Endothelial cell of umbilical vein (primary cell): ENCODE data around the gene PPP1R13B. TPM values are rescaled to one million over a fixed set of nuclear protein-coding genes. Genes with fewer than 3 reads are reported as not detected.

ENCODE experiments used
- BruUV-seq: library from RNA; stranded (reverse); fragments of 400-500 nt; replicated peaks from 2 replicates; lab custom pipeline; 2021; lab: Mats Ljungman, UMichigan
- CTCF ChIA-PET: fragments of 300-600, 350-600 bp; sonication (Branson Sonifier 250); formaldehyde crosslinking; loops from one replicate; lab custom pipeline; 2021; ENCODE audit warnings: antibody characterized with exemption, inconsistent platforms; lab: Charles Lee
- POLR2A ChIA-PET: fragments of 300-600, 350-600 bp; sonication (Branson Sonifier 250); formaldehyde crosslinking; loops from one replicate; lab custom pipeline; 2021; ENCODE audit warnings: antibody characterized with exemption, inconsistent platforms; lab: Charles Lee
- DNase-seq: peaks from one replicate; pipeline ENCODE4 v3.0.0-alpha.2; 2011; ENCODE audit warnings: low read depth, low spot score
- FAIRE-seq: peaks from 2 replicates; lab custom pipeline; 2011; peaks lifted over from hg19 to GRCh38; lab: Jason Lieb, UNC
- H2AFZ ChIP-seq: 2 replicates; pipeline ENCODE4 v1.6.0; 2012; ENCODE audit warnings: low read depth, low read length, control low read depth, inconsistent platforms
- H3K27ac ChIP-seq: 2 replicates; pipeline ENCODE4 v1.5.1; 2011; ENCODE audit warnings: low read depth, mild to moderate bottlenecking, control low read depth, low read length, moderate library complexity; ENCODE audit not compliant: insufficient read depth
- H3K27me3 ChIP-seq, 2 experiments: 2 replicates each; pipeline versions ENCODE4 v1.6.0 to v1.6.1; 2011; ENCODE audit warnings: low read length in 2 of 2, mixed read lengths in 1 of 2; ENCODE audit not compliant: control insufficient read depth in 2 of 2, insufficient read depth in 2 of 2
- H3K36me3 ChIP-seq, 2 experiments: 2 replicates in 1 of 2; 3 replicates in 1 of 2; pipeline ENCODE4 v1.5.1; 2011; ENCODE audit warnings: low read length in 2 of 2, mild to moderate bottlenecking in 1 of 2, moderate library complexity in 1 of 2; ENCODE audit not compliant: control insufficient read depth in 2 of 2, insufficient read depth in 2 of 2; ENCODE audit errors: extremely low read depth in 1 of 2
- H3K4me1 ChIP-seq: 3 replicates; pipeline ENCODE4 v1.5.1; 2011; ENCODE audit warnings: mild to moderate bottlenecking, low read length; ENCODE audit not compliant: control insufficient read depth, insufficient read depth; ENCODE audit errors: extremely low read depth
- H3K4me2 ChIP-seq: 2 replicates; pipeline ENCODE4 v1.6.1; 2011; ENCODE audit warnings: low read length, control low read depth, mixed read lengths; ENCODE audit not compliant: insufficient read depth
- H3K4me3 ChIP-seq, 3 experiments: fragments of 200-600 bp in 1 of 3; sonication (generic), shearing (Covaris generic) in 1 of 3; replicated peaks in 1 of 3; 2 replicates each; pipeline ENCODE4 v1.5.1; 2011 to 2016; ENCODE audit warnings: control low read depth in 3 of 3, low read length in 3 of 3, mild to moderate bottlenecking in 2 of 3, inconsistent platforms in 1 of 3, low read depth in 1 of 3, moderate library complexity in 1 of 3; ENCODE audit not compliant: insufficient read depth in 1 of 3
- H3K79me2 ChIP-seq: 2 replicates; pipeline ENCODE4 v1.6.0; 2012; ENCODE audit warnings: low read length, inconsistent platforms; ENCODE audit not compliant: control insufficient read depth, insufficient read depth
- H3K9ac ChIP-seq: replicated peaks from 2 replicates; pipeline ENCODE3; 2011; ENCODE audit warnings: low read length, control low read depth; ENCODE audit not compliant: insufficient read depth; ENCODE audit errors: extremely low read depth
- H3K9me1 ChIP-seq: replicated peaks from 3 replicates; pipeline ENCODE4 v1.6.0; 2011; ENCODE audit warnings: mild to moderate bottlenecking, low read length; ENCODE audit not compliant: control insufficient read depth, insufficient read depth; ENCODE audit errors: extremely low read depth
- H3K9me3 ChIP-seq: replicated peaks from 2 replicates; pipeline ENCODE4 v1.5.1; 2012; ENCODE audit warnings: low read length, inconsistent platforms; ENCODE audit not compliant: control insufficient read depth, insufficient read depth
- H4K20me1 ChIP-seq: replicated peaks from 2 replicates; pipeline ENCODE3; 2011; ENCODE audit warnings: mild to moderate bottlenecking, low read length; ENCODE audit not compliant: control insufficient read depth, insufficient read depth; ENCODE audit errors: extremely low read depth
- CTCF ChIP-seq, 2 donors: IDR thresholded peaks; 1 replicate in 1 of 2; 2 replicates in 1 of 2; pipeline ENCODE4 v1.5.1; 2011; ENCODE audit warnings: low read length in 2 of 2, mild to moderate bottlenecking in 2 of 2, moderate library complexity in 2 of 2, control low read depth in 1 of 2, inconsistent platforms in 1 of 2, low read depth in 1 of 2; ENCODE audit not compliant: insufficient read depth in 1 of 2; ENCODE audit errors: extremely low read depth in 1 of 2
- GATA2 ChIP-seq: IDR thresholded peaks from 2 replicates; pipeline ENCODE4 v1.7.0; 2011; ENCODE audit warnings: low read depth, mild to moderate bottlenecking, moderate library complexity, mixed read lengths, low read length; ENCODE audit not compliant: insufficient read length, insufficient read depth
- JUN ChIP-seq: IDR thresholded peaks from 2 replicates; pipeline ENCODE4 v1.6.1; 2011; ENCODE audit warnings: borderline replicate concordance, low read depth; ENCODE audit not compliant: insufficient read length, insufficient read depth
- MYC ChIP-seq: IDR thresholded peaks from one replicate; pipeline ENCODE4 v1.6.1; 2011; ENCODE audit warnings: mild to moderate bottlenecking, low read depth, low read length
- POLR2A ChIP-seq: IDR thresholded peaks from 2 replicates; pipeline ENCODE4 v1.6.1; 2012; ENCODE audit warnings: low read depth, mild to moderate bottlenecking, control low read depth, low read length
- POLR2AphosphoS5 ChIP-seq: IDR thresholded peaks from 2 replicates; pipeline ENCODE4 v1.6.1; 2012; ENCODE audit warnings: low read depth, mild to moderate bottlenecking, control low read depth, low read length, moderate library complexity; ENCODE audit not compliant: insufficient read depth
- dilution Hi-C: fragments of 300-500 bp; cut with MboI; formaldehyde crosslinking; loops from one replicate; pipeline ENCODE4 v1.15.0; 2019; ENCODE audit warnings: low sequenced_read_pairs; ENCODE audit not compliant: extremely low pct_ligation_motif_present
- intact Hi-C: fragments of 100-400 bp; cut with micrococcal nuclease; formaldehyde crosslinking; loops from one replicate; pipeline ENCODE4 v1.10.0; 2022
- polyA plus RNA-seq, 4 experiments: library from polyadenylated mRNA; depleted of rRNA in 3 of 4; stranded (reverse) in 3 of 4; unstranded in 1 of 4; fragments of >200 nt; gene quantifications; 2 replicates each; pipeline versions ENCODE4 v1.2.1 to v1.2.3, GENCODE V29; 2011 to 2012; ENCODE audit warnings: missing spikeins in 1 of 4
- small RNA-seq: library from RNA; depleted of rRNA; stranded (forward); fragments of <200 nt; gene quantifications from one replicate; pipeline ENCODE3, GENCODE V24; 2012; ENCODE audit warnings: low replicate concordance, low read depth; ENCODE audit not compliant: insufficient read depth, insufficient read length
- total RNA-seq: library from RNA; stranded (reverse); gene quantifications from 2 replicates; pipeline ENCODE4 v1.2.3, GENCODE V29; 2021

The PPP1R13B gene
- total and polyA plus RNA-seq, 2 donors (not counting 3 experiments of a cell fraction or from before 2014, with no cell fraction given): 10.0 to 30.0 TPM

GRCh38 chr14:103684871-103685270 lies 162.5 kb downstream of the PPP1R13B start:
- TF ChIP-seq POLR2AphosphoS5: no peak
- TF ChIP-seq MYC: no peak
- no peak for TF ChIP-seq JUN
- no peak for TF ChIP-seq POLR2A
- TF ChIP-seq CTCF (IDR thresholded peaks at IDR 0.05; ENCODE audit: extremely low read depth in 1 of 2, insufficient read depth in 1 of 2, low read depth in 1 of 2, low read length in 2 of 2): no peak
- Histone ChIP-seq H3K9ac (no peak overlapping the region), H3K4me1 (no peaks in the 10 kb centered on the region), H3K36me3 (peaks cover 21 to 33% of the 10 kb centered on the region in 2 experiments), H3K4me2 (no peak overlapping the region), H2AFZ (no peak overlapping the region), H4K20me1 (peaks cover 3% of the 10 kb centered on the region), H3K9me1 (no peaks in the 10 kb centered on the region), H3K9me3 (no peaks in the 10 kb centered on the region), H3K4me3 (no peak overlapping the region), H3K79me2 (peaks cover 11% of the 10 kb centered on the region), H3K27me3 (no peaks in the 10 kb centered on the region), H3K27ac (no peak overlapping the region)
- peak; percentile 15 for FAIRE-seq
- dilution Hi-C loops (no loop called here), intact Hi-C loops (no loop called here)
- POLR2A ChIA-PET: no interaction called here
- CTCF ChIA-PET: no interaction called here
- no TSS peak for BruUV-seq
- no peak for DNase-seq

- ChIA-PET POLR2A (no interaction called here), CTCF (no interaction called here)
- Histone ChIP-seq H3K27ac (no peak overlapping the region), H3K9ac (no peak overlapping the region), H3K4me1 (no peaks in the 10 kb centered on the region), H3K4me3 (no peak overlapping the region), H3K4me2 (no peak overlapping the region), H3K79me2 (peaks cover 13% of the 10 kb centered on the region), H3K9me3 (no peaks in the 10 kb centered on the region), H2AFZ (no peak overlapping the region), H4K20me1 (peaks cover 3% of the 10 kb centered on the region), H3K27me3 (no peaks in the 10 kb centered on the region), H3K36me3 (peaks cover 25 to 33% of the 10 kb centered on the region in 2 experiments), H3K9me1 (no peaks in the 10 kb centered on the region)
- no peak for TF ChIP-seq GATA2
- intact Hi-C loops: no loop called here
- FAIRE-seq (no peak), DNase-seq (no peak)
- dilution Hi-C loops: no loop called here
- no TSS peak for BruUV-seq
These were observed 162.9 kb downstream of the PPP1R13B start for GRCh38 chr14:103684471-103684870.

Small RNA genes within 50 kb of the gene (small RNA-seq; reads per million reads assigned to genes)
- not detected for gene RF00019
- not detected for gene RF00280

Other genes starting within 250 kb of the PPP1R13B start
- gene KLC1, start 218.4 kb downstream of the PPP1R13B start, total RNA-seq: 233 and 240 TPM in 2 replicates
- 124 and 128 TPM in 2 replicates for gene KLC1, start 218.4 kb downstream of the PPP1R13B start, polyA plus RNA-seq
- 25.1 and 27.2 TPM in 2 replicates for gene XRCC3, start 132.1 kb downstream of the PPP1R13B start, total RNA-seq
- gene XRCC3, start 132.1 kb downstream of the PPP1R13B start, polyA plus RNA-seq: 13.4 and 13.6 TPM in 2 replicates
- 54.5 and 55.8 TPM in 2 replicates for gene ZFYVE21, start 131.8 kb downstream of the PPP1R13B start, total RNA-seq
- gene ZFYVE21, start 131.8 kb downstream of the PPP1R13B start, polyA plus RNA-seq: 98.3 and 126 TPM in 2 replicates
- 0.83 and 1.4 TPM in 2 replicates for gene TDRD9, start 80.9 kb upstream of the PPP1R13B start, total RNA-seq
- gene TDRD9, start 80.9 kb upstream of the PPP1R13B start, polyA plus RNA-seq: 0.52 and 0.57 TPM in 2 replicates
- gene RD3L, start 95.0 kb upstream of the PPP1R13B start, total RNA-seq: not detected in 2 replicates
- not detected in 2 replicates for gene RD3L, start 95.0 kb upstream of the PPP1R13B start, polyA plus RNA-seq
- gene ASPG, start 238.1 kb upstream of the PPP1R13B start, total RNA-seq: not detected in 2 replicates
- 0.05 TPM in 1 of 2 replicates, not detected in the other for gene ASPG, start 238.1 kb upstream of the PPP1R13B start, polyA plus RNA-seq